ENCODE measurements around the gene KRTAP5-6.

The KRTAP5-6 gene

GRCh38 chr11:1667906-1668305 lies 29.1 kb upstream of the KRTAP5-6 start:
- no peak for TF ChIP-seq USF1 (IDR thresholded peaks at IDR 0.05)

- TF ChIP-seq ZBTB7A (IDR thresholded peaks at IDR 0.05; ENCODE audit: low read depth) (no peak), RAD21 (IDR thresholded peaks at IDR 0.05; ENCODE audit: low read depth) (no peak), NFIC (IDR thresholded peaks at IDR 0.05) (no peak), CEBPB (IDR thresholded peaks at IDR 0.05) (no peak), FOXM1 (IDR thresholded peaks at IDR 0.05; ENCODE audit: borderline replicate concordance, low read depth) (no peak), EGR1 (IDR thresholded peaks at IDR 0.05) (no peak), TAF1 (IDR thresholded peaks at IDR 0.05; ENCODE audit: low read depth) (no peak), TCF12 (IDR thresholded peaks at IDR 0.05; ENCODE audit: low read depth) (no peak), CREB1 (IDR thresholded peaks at IDR 0.05; ENCODE audit: low read depth) (no peak), USF1 (IDR thresholded peaks at IDR 0.05) (no peak), MAX (IDR thresholded peaks at IDR 0.05) (no peak), EP300 (IDR thresholded peaks at IDR 0.05; ENCODE audit: borderline replicate concordance) (no peak), TEAD4 (IDR thresholded peaks at IDR 0.05) (no peak), REST (IDR thresholded peaks at IDR 0.05; ENCODE audit: low read depth) (no peak), YY1 (IDR thresholded peaks at IDR 0.05; ENCODE audit: low read depth) (no peak)
Observed at GRCh38 chr11:1668911-1669473, 28.0 kb upstream of the KRTAP5-6 start.

- TF ChIP-seq USF1 (IDR thresholded peaks at IDR 0.05) (no peak), MAX (IDR thresholded peaks at IDR 0.05) (no peak), NFIC (IDR thresholded peaks at IDR 0.05) (no peak), FOXM1 (IDR thresholded peaks at IDR 0.05; ENCODE audit: borderline replicate concordance, low read depth) (no peak), REST (IDR thresholded peaks at IDR 0.05; ENCODE audit: low read depth) (no peak), CREB1 (IDR thresholded peaks at IDR 0.05; ENCODE audit: low read depth) (no peak), EGR1 (IDR thresholded peaks at IDR 0.05) (no peak), TEAD4 (IDR thresholded peaks at IDR 0.05) (no peak), EP300 (IDR thresholded peaks at IDR 0.05; ENCODE audit: borderline replicate concordance) (no peak), TCF12 (IDR thresholded peaks at IDR 0.05; ENCODE audit: low read depth) (no peak), ZBTB7A (IDR thresholded peaks at IDR 0.05; ENCODE audit: low read depth) (no peak), CEBPB (IDR thresholded peaks at IDR 0.05) (no peak), TAF1 (IDR thresholded peaks at IDR 0.05; ENCODE audit: low read depth) (no peak), RAD21 (IDR thresholded peaks at IDR 0.05; ENCODE audit: low read depth) (no peak), YY1 (IDR thresholded peaks at IDR 0.05; ENCODE audit: low read depth) (no peak)
Observed at GRCh38 chr11:1669546-1670218, 27.3 kb upstream of the KRTAP5-6 start.

GRCh38 chr11:1670905-1671371 lies 26.1 kb upstream of the KRTAP5-6 start:
- no peak for TF ChIP-seq FOXM1 (IDR thresholded peaks at IDR 0.05; ENCODE audit: borderline replicate concordance, low read depth)
- TF ChIP-seq ZBTB7A (IDR thresholded peaks at IDR 0.05; ENCODE audit: low read depth) = no peak
- no peak for TF ChIP-seq EGR1 (IDR thresholded peaks at IDR 0.05)
- TF ChIP-seq TEAD4 (IDR thresholded peaks at IDR 0.05) = no peak
- TF ChIP-seq TAF1 (IDR thresholded peaks at IDR 0.05; ENCODE audit: low read depth) = no peak

- TF ChIP-seq USF1 (IDR thresholded peaks at IDR 0.05) = no peak
- no peak for TF ChIP-seq REST (IDR thresholded peaks at IDR 0.05; ENCODE audit: low read depth)
- no peak for TF ChIP-seq CREB1 (IDR thresholded peaks at IDR 0.05; ENCODE audit: low read depth)
- TF ChIP-seq TAF1 (IDR thresholded peaks at IDR 0.05; ENCODE audit: low read depth) = no peak
- TF ChIP-seq NFIC (IDR thresholded peaks at IDR 0.05) = no peak
- no peak for TF ChIP-seq EP300 (IDR thresholded peaks at IDR 0.05; ENCODE audit: borderline replicate concordance)
- TF ChIP-seq MAX (IDR thresholded peaks at IDR 0.05) = no peak
- no peak for TF ChIP-seq TCF12 (IDR thresholded peaks at IDR 0.05; ENCODE audit: low read depth)
- TF ChIP-seq ZBTB7A (IDR thresholded peaks at IDR 0.05; ENCODE audit: low read depth) = no peak
Observed at GRCh38 chr11:1671658-1672057, 25.3 kb upstream of the KRTAP5-6 start.
